ENCODE measurements around the gene ARMC5.

Gene ARMC5

DNA sequence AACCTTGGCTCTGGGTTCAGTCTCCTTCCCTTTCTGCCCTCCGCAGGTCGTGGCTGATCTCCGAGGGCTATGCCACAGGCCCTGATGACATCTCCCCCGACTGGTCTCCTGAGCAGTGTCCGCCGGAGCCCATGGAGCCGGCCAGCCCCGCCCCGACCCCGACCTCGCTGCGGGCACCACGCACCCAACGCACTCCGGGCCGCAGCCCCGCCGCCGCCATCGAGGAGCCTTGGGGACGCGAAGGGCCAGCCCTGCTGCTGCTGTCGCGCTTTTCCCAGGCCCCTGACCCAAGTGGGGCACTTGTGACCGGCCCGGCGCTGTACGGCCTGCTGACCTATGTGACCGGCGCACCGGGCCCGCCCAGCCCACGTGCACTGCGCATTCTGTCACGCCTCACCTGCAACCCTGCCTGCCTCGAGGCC lies 5.1 kb downstream of the ARMC5 start:
- no peak for DNase-seq

GRCh38 chr16:31464781-31465260 lies 5.5 kb downstream of the ARMC5 start:
- DNase-seq, result no peak

- no peak for DNase-seq
Measured at GRCh38 chr16:31465788-31466370, 6.6 kb downstream of the ARMC5 start.

DNA sequence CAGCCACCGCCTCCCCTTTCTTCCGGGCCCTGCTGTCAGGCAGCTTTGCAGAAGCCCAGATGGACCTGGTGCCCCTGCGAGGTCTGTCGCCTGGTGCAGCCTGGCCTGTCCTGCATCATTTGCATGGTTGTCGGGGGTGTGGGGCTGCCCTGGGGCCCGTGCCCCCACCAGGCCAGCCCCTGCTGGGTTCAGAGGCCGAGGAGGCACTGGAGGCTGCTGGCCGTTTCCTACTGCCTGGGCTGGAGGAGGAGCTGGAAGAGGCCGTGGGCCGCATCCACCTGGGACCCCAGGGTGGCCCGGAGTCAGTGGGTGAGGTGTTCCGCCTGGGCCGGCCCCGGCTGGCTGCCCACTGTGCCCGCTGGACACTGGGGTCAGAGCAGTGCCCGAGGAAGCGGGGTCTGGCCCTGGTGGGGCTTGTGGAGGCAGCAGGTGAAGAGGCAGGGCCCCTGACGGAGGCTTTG lies 7.1 kb downstream of the ARMC5 start:
- DNase-seq, result no peak

DNA sequence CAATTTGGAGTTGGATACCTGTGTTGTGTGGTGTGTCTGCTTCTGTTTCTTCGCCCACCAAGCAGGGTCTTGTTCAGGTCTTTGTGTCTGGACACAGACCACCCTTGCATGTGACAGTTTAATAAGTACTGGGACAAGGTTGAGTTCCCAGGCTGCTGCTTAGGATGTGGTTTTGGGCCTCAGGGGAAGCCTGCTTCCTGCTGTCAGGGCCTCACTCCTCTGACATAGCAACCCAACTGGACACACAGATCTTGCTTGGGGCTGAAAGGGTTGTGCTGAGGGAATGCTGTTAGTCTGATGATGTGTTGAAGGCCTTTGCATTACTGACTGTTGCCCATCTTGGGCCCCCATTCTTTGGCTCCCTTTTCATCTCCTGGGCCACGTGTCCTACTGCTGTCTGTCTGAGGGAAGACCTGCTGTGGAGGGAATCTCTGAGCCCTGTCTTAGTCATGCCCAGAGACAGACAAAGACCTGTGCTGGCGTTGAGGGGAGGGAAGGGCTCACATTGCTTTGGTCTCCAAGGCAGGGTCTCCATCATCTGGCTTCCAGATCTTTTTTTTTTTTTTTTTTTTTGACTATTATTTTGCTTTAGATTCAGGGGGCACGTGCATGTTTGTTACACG lies 8.0 kb downstream of the ARMC5 start:
- no peak for DNase-seq

GRCh38 chr16:31467858-31468257 lies 8.6 kb downstream of the ARMC5 start:
- DNase-seq, result no peak

- DNase-seq, result no peak
Measured at GRCh38 chr16:31470615-31471014, 11.3 kb downstream of the ARMC5 start.

GRCh38 chr16:31471241-31471874 lies 12.1 kb downstream of the ARMC5 start:
- DNase-seq, result no peak

DNA sequence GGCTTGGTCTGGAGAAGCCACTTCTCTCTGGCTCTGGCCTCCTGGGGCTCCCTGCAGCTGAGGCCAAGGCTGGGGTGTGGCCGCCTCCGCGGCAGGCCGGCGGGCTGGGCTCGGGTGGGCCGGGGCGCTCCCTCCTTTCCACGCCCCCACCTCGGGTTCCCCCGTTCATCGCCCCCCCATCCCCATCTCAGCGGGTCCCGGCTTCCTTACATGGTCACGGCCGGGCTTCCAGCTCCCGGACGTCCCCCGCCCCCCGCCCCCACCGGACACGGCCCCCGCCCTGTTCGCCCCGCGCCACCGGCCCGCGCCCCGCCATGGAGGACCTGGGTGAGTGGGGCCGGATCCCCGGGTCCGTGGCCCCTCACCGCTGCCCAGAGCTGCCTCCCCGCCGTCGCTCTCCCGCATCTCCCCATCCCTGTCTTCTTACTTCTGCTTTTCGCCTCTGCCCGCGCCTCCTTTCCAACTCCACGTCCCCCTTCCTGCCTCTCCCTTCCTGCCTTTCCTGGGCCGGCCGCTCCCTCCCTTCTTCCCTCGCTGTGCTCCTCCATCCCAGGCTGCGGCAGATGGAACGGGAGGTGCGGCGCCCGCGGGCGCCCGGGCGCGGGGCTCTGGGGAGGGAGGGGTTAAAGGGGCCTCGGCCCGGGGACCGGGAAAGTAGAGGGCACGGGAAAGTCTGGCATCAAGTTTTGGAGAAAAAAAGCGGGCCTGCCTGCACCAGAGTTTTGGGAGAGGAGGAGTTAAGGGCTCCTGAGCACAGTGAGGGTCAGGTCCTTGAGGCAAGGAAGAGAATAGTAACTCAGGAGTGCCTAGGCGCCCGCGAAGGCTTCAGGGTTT lies 12.8 kb downstream of the ARMC5 start, which contains the start of gene TGFB1I1:
Gene TGFB1I1 (plus strand): TSS at position 278 of the 834 bp plus-strand sequence. CDS start 37 bp downstream, at position 315.
- DNase-seq, result peak; percentile 63

GRCh38 chr16:31472709-31473203 lies 13.5 kb downstream of the ARMC5 start:
- DNase-seq, result peak; percentile 52

DNA sequence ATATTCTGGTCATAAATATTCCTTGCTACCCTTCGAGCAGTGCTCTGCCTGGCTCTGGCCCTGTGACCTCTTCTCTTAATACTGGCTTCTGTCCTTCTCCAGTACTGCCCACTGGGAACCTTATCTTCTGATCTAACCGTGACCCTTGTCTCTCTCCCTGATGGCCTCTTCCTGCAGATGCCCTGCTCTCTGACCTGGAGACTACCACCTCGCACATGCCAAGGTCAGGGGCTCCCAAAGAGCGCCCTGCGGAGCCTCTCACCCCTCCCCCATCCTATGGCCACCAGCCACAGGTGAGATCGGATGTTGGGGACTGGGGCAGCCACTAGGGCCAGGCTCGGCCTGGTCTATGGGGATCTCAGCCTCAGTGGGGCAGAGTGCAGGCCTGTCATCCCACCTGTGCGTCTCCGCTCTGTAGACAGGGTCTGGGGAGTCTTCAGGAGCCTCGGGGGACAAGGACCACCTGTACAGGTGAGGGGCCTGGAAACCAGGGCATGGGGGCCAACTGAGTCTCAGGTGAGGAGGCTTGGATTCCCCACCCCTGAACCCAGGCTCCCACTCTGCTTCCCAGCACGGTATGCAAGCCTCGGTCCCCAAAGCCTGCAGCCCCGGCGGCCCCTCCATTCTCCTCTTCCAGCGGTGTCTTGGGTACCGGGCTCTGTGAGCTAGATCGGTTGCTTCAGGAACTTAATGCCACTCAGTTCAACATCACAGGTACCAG lies 14.1 kb downstream of the ARMC5 start:
- no peak for DNase-seq

- no peak for DNase-seq
Measured at GRCh38 chr16:31474173-31474714, 14.9 kb downstream of the ARMC5 start.

- DNase-seq, result no peak
Measured at GRCh38 chr16:31474773-31475738, 15.8 kb downstream of the ARMC5 start.

DNA sequence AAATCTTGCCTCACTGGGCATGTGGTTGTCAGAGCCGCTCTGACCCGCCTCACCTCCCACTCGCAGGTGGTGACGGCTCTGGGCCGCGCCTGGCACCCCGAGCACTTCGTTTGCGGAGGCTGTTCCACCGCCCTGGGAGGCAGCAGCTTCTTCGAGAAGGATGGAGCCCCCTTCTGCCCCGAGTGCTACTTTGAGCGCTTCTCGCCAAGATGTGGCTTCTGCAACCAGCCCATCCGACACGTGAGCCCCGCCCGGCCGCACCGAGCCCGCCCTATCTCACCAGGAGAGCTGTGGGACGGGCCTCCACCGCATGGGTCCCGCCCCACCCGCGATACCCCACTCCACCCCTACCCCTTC lies 16.6 kb downstream of the ARMC5 start:
- DNase-seq, result no peak

- DNase-seq, result no peak
Measured at GRCh38 chr16:31476303-31477219, 17.3 kb downstream of the ARMC5 start.

DNA sequence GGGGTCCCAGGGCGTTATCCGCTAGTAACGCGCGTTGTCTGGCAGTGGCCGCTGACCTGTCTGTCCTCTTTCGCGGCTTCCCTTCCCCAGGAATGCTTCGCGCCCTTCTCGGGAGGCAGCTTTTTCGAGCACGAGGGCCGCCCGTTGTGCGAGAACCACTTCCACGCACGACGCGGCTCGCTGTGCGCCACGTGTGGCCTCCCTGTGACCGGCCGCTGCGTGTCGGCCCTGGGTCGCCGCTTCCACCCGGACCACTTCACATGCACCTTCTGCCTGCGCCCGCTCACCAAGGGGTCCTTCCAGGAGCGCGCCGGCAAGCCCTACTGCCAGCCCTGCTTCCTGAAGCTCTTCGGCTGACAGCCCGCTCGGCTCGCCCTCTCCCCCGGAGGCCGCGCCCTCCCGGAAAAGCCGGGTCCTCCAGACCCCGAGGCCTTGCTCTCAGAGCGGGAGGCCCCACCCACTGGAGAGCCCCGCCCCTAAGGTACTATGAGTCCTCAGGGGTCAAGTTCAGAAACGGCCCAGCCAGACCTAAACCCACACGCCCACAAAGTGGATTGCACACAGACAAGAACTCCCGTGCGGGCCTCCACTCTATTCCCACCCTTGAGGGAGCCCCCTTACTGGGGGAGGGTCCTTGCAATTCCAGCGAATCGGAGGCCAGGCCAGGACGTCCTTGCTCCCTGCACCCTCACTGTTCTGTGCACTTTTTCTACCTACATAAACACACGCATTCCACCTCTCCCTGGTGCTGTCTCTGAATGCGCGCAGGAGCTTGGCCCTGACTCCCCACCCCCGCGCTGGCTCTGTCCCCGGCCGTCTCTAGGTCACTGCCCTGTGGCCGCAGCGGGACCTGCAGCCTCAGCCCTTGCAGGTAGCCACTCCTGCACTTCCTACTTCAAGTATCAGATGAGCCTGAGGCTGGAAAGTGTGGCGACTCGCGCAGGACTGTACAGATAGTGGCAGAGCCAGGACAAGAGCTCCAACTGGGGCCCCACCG lies 18.2 kb downstream of the ARMC5 start:
- DNase-seq, result no peak

DNA sequence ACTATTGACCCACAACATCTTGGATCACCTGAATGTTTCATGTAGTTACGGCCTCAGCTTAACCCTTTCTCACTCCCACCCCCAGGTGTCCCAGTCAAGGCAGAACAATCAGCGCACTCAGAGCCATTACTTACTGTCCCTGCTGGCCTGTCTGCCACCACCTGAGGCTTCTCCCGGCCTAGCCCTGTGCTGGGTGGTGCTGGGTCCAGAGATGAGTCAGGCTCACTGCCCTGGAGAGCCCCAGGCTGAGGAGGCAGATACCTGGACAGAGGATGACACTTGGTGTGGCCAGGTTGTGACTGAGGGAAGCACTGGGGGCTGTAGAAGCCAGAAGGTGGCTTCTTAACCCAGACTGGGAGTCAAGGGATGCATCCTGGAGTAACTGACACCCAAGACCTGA lies 19.7 kb downstream of the ARMC5 start:
- DNase-seq, result no peak

DNA sequence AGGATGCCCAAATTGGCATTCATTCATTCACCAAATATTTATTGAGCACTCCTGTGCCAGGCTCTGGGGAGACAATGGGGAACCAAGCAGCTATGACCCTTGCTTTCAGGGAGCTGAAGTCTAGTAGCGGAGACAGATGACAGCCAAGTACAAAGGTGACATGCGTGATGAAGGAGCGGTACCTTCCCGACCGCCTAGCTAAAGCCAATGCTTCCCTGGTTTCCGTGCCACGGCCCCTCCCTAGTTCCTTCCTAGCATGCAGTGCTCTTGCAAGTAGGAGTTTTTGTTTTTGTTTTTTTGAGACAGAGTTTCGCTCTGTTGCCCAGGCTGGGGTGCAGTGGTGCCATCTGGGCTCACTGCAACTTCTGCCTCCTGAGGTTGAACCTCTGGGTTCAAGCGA lies 20.4 kb downstream of the ARMC5 start:
- DNase-seq, result no peak
